Measurements from ENCODE around the gene DPP4.

DPP4 gene

DNA sequence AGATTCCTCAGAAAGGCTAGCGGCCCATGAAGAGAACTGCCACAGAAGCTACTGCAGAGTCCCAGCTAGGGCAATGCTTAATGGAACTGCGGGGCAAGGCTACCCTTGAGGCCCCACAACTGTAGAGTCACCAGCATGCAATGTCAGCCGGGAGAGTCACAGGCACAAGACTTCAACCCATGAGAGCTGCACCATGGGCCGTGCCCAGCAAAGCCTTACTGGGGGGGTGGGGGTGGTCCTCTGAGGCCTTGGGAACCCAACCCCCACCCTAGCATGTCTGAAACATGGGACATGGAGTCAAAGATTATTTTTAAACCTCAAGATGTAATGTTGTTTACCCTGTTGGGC lies 20.2 kb downstream of the DPP4 start:
- TF ChIP-seq, protein P1, sequence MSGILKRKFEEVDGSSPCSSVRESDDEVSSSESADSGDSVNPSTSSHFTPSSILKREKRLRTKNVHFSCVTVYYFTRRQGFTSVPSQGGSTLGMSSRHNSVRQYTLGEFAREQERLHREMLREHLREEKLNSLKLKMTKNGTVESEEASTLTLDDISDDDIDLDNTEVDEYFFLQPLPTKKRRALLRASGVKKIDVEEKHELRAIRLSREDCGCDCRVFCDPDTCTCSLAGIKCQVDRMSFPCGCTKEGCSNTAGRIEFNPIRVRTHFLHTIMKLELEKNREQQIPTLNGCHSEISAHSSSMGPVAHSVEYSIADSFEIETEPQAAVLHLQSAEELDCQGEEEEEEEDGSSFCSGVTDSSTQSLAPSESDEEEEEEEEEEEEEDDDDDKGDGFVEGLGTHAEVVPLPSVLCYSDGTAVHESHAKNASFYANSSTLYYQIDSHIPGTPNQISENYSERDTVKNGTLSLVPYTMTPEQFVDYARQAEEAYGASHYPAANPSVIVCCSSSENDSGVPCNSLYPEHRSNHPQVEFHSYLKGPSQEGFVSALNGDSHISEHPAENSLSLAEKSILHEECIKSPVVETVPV (CRISPR knock-in tag; IDR thresholded peaks at IDR 0.05): no peak
- TF ChIP-seq, protein P2, sequence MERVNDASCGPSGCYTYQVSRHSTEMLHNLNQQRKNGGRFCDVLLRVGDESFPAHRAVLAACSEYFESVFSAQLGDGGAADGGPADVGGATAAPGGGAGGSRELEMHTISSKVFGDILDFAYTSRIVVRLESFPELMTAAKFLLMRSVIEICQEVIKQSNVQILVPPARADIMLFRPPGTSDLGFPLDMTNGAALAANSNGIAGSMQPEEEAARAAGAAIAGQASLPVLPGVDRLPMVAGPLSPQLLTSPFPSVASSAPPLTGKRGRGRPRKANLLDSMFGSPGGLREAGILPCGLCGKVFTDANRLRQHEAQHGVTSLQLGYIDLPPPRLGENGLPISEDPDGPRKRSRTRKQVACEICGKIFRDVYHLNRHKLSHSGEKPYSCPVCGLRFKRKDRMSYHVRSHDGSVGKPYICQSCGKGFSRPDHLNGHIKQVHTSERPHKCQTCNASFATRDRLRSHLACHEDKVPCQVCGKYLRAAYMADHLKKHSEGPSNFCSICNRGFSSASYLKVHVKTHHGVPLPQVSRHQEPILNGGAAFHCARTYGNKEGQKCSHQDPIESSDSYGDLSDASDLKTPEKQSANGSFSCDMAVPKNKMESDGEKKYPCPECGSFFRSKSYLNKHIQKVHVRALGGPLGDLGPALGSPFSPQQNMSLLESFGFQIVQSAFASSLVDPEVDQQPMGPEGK (CRISPR knock-in tag; IDR thresholded peaks at IDR 0.05; ENCODE audit: borderline replicate concordance): no peak
- TF ChIP-seq, protein P3, sequence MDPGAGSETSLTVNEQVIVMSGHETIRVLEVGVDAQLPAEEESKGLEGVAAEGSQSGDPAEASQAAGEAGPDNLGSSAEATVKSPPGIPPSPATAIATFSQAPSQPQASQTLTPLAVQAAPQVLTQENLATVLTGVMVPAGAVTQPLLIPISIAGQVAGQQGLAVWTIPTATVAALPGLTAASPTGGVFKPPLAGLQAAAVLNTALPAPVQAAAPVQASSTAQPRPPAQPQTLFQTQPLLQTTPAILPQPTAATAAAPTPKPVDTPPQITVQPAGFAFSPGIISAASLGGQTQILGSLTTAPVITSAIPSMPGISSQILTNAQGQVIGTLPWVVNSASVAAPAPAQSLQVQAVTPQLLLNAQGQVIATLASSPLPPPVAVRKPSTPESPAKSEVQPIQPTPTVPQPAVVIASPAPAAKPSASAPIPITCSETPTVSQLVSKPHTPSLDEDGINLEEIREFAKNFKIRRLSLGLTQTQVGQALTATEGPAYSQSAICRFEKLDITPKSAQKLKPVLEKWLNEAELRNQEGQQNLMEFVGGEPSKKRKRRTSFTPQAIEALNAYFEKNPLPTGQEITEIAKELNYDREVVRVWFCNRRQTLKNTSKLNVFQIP (CRISPR knock-in tag; IDR thresholded peaks at IDR 0.05; ENCODE audit: borderline replicate concordance, low read depth): no peak
- TF ChIP-seq ARNTL (CRISPR knock-in tag; IDR thresholded peaks at IDR 0.05; ENCODE audit: borderline replicate concordance, low read depth) (no peak), ZNF70 (CRISPR knock-in tag; IDR thresholded peaks at IDR 0.05) (no peak), ZNF565 (CRISPR knock-in tag; conservative IDR thresholded peaks at IDR 0.05; ENCODE audit: low read depth) (no peak), GLIS3 (CRISPR knock-in tag; IDR thresholded peaks at IDR 0.05) (no peak), ZFP30 (CRISPR knock-in tag; IDR thresholded peaks at IDR 0.05) (no peak), SNAI2 (CRISPR knock-in tag; IDR thresholded peaks at IDR 0.05) (no peak), ZNF8 (CRISPR knock-in tag; IDR thresholded peaks at IDR 0.05) (no peak), PPARA (CRISPR knock-in tag; IDR thresholded peaks at IDR 0.05; ENCODE audit: borderline replicate concordance) (no peak), ZFP3 (CRISPR knock-in tag; IDR thresholded peaks at IDR 0.05) (no peak), ESRRG (CRISPR knock-in tag; IDR thresholded peaks at IDR 0.05) (no peak), BACH2 (CRISPR knock-in tag; IDR thresholded peaks at IDR 0.05; ENCODE audit: borderline replicate concordance) (no peak), TOX (CRISPR knock-in tag; IDR thresholded peaks at IDR 0.05; ENCODE audit: borderline replicate concordance) (no peak), OSR1 (CRISPR knock-in tag; IDR thresholded peaks at IDR 0.05) (no peak), CSDC2 (CRISPR knock-in tag; IDR thresholded peaks at IDR 0.05) (no peak), ZC3H10 (CRISPR knock-in tag; IDR thresholded peaks at IDR 0.05) (no peak)
- TF ChIP-seq, protein P4, sequence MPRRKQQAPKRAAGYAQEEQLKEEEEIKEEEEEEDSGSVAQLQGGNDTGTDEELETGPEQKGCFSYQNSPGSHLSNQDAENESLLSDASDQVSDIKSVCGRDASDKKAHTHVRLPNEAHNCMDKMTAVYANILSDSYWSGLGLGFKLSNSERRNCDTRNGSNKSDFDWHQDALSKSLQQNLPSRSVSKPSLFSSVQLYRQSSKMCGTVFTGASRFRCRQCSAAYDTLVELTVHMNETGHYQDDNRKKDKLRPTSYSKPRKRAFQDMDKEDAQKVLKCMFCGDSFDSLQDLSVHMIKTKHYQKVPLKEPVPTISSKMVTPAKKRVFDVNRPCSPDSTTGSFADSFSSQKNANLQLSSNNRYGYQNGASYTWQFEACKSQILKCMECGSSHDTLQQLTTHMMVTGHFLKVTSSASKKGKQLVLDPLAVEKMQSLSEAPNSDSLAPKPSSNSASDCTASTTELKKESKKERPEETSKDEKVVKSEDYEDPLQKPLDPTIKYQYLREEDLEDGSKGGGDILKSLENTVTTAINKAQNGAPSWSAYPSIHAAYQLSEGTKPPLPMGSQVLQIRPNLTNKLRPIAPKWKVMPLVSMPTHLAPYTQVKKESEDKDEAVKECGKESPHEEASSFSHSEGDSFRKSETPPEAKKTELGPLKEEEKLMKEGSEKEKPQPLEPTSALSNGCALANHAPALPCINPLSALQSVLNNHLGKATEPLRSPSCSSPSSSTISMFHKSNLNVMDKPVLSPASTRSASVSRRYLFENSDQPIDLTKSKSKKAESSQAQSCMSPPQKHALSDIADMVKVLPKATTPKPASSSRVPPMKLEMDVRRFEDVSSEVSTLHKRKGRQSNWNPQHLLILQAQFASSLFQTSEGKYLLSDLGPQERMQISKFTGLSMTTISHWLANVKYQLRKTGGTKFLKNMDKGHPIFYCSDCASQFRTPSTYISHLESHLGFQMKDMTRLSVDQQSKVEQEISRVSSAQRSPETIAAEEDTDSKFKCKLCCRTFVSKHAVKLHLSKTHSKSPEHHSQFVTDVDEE (CRISPR knock-in tag; IDR thresholded peaks at IDR 0.05): no peak
- TF ChIP-seq, protein P5, sequence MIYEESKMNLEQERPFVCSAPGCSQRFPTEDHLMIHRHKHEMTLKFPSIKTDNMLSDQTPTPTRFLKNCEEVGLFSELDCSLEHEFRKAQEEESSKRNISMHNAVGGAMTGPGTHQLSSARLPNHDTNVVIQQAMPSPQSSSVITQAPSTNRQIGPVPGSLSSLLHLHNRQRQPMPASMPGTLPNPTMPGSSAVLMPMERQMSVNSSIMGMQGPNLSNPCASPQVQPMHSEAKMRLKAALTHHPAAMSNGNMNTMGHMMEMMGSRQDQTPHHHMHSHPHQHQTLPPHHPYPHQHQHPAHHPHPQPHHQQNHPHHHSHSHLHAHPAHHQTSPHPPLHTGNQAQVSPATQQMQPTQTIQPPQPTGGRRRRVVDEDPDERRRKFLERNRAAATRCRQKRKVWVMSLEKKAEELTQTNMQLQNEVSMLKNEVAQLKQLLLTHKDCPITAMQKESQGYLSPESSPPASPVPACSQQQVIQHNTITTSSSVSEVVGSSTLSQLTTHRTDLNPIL (CRISPR knock-in tag; IDR thresholded peaks at IDR 0.05; ENCODE audit: low read depth): no peak
- no peak for ATAC-seq

DNA sequence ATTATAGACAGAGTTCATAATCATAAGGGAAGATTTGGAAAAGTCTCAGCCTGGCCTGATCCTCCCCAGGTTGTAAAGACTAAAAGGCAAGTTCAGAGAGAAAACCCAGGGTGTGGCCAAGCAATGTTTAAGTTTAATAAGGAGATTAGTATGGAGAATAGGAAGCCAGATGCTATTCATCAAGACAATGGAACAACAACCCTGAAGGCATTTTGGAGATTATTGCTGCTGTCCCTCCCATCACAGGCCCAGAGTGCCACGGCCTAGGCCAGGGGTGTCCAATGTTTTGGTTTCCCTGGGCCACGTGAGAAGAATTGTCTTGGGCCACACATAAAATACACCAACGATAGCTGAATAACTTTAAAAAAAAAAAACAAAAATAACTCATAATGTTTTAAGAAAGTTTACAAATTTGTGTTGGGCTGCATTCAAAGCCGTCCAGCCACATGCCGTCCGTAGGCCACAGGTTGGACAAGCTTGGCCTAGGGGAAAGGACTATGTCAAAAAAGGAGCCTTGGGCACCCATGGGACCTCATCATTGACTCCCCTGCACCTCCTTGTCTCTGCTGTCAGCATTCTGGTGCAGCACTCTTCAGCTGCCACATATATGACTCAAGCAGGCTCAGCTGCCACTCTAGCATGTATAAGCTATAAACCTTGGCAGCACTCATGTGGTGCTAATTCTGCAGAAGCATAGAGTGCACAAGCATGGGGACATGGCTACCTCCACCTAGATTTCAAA lies 20.8 kb downstream of the DPP4 start:
- ATAC-seq: no peak
- TF ChIP-seq, protein P2 (CRISPR knock-in tag; IDR thresholded peaks at IDR 0.05; ENCODE audit: borderline replicate concordance): no peak
- TF ChIP-seq GLIS3 (CRISPR knock-in tag; IDR thresholded peaks at IDR 0.05): no peak
- no peak for TF ChIP-seq ZNF70 (CRISPR knock-in tag; IDR thresholded peaks at IDR 0.05)
- TF ChIP-seq, protein P5 (CRISPR knock-in tag; IDR thresholded peaks at IDR 0.05; ENCODE audit: low read depth): no peak
- TF ChIP-seq, protein P4 (CRISPR knock-in tag; IDR thresholded peaks at IDR 0.05): no peak
- no peak for TF ChIP-seq BACH2 (CRISPR knock-in tag; IDR thresholded peaks at IDR 0.05; ENCODE audit: borderline replicate concordance)
- TF ChIP-seq ZNF8 (CRISPR knock-in tag; IDR thresholded peaks at IDR 0.05): no peak
- TF ChIP-seq ESRRG (CRISPR knock-in tag; IDR thresholded peaks at IDR 0.05): no peak
- no peak for TF ChIP-seq ZNF565 (CRISPR knock-in tag; conservative IDR thresholded peaks at IDR 0.05; ENCODE audit: low read depth)
- TF ChIP-seq, protein P1 (CRISPR knock-in tag; IDR thresholded peaks at IDR 0.05): no peak
- no peak for TF ChIP-seq CSDC2 (CRISPR knock-in tag; IDR thresholded peaks at IDR 0.05)
